SK-N-SH treated with all-trans-retinoic acid at 6 μM for 48 hours (cell line): ENCODE results near the gene METTL26.

Source experiments
- RARB ChIP-seq: fragments of 250-450 bp; sonication (Bioruptor Pico); IDR thresholded peaks from 2 replicates; pipeline ENCODE4 v1.8.0; 2021; ENCODE audit warnings: mild to moderate bottlenecking, moderate library complexity
- ZFP3 ChIP-seq: fragments of 250-450 bp; sonication (Bioruptor Pico); IDR thresholded peaks from 2 replicates; pipeline ENCODE4 v1.5.0; 2020; ENCODE audit warnings: mild to moderate bottlenecking, moderate library complexity
- ZFP30 ChIP-seq: fragments of 450-650 bp; formaldehyde crosslinking; IDR thresholded peaks from 2 replicates; pipeline ENCODE4 v1.5.0; 2022; ENCODE audit warnings: mild to moderate bottlenecking, moderate library complexity
- TF ChIP-seq, protein P1 (sequence below): fragments of 250-450 bp; sonication (Bioruptor Pico); IDR thresholded peaks from 2 replicates; pipeline ENCODE4 v1.5.1; 2020; ENCODE audit warnings: low read depth, mild to moderate bottlenecking, moderate library complexity
- TF ChIP-seq, protein P2 (sequence below): fragments of 250-450 bp; sonication (Bioruptor Pico); IDR thresholded peaks from 2 replicates; pipeline ENCODE4 v1.8.0; 2021; ENCODE audit warnings: low read depth, mild to moderate bottlenecking, moderate library complexity, borderline replicate concordance
- TF ChIP-seq, protein P3 (sequence below): fragments of 250-450 bp; sonication (Bioruptor Pico); IDR thresholded peaks from 2 replicates; pipeline ENCODE4 v1.8.0; 2020; ENCODE audit warnings: mild to moderate bottlenecking, moderate library complexity, borderline replicate concordance

GRCh38 chr16:626787-627453 lies 9.2 kb downstream of the METTL26 start:
- TF ChIP-seq, protein P1, sequence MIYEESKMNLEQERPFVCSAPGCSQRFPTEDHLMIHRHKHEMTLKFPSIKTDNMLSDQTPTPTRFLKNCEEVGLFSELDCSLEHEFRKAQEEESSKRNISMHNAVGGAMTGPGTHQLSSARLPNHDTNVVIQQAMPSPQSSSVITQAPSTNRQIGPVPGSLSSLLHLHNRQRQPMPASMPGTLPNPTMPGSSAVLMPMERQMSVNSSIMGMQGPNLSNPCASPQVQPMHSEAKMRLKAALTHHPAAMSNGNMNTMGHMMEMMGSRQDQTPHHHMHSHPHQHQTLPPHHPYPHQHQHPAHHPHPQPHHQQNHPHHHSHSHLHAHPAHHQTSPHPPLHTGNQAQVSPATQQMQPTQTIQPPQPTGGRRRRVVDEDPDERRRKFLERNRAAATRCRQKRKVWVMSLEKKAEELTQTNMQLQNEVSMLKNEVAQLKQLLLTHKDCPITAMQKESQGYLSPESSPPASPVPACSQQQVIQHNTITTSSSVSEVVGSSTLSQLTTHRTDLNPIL = no peak
- TF ChIP-seq, protein P2, sequence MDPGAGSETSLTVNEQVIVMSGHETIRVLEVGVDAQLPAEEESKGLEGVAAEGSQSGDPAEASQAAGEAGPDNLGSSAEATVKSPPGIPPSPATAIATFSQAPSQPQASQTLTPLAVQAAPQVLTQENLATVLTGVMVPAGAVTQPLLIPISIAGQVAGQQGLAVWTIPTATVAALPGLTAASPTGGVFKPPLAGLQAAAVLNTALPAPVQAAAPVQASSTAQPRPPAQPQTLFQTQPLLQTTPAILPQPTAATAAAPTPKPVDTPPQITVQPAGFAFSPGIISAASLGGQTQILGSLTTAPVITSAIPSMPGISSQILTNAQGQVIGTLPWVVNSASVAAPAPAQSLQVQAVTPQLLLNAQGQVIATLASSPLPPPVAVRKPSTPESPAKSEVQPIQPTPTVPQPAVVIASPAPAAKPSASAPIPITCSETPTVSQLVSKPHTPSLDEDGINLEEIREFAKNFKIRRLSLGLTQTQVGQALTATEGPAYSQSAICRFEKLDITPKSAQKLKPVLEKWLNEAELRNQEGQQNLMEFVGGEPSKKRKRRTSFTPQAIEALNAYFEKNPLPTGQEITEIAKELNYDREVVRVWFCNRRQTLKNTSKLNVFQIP (CRISPR knock-in tag) = no peak
- TF ChIP-seq, protein P3, sequence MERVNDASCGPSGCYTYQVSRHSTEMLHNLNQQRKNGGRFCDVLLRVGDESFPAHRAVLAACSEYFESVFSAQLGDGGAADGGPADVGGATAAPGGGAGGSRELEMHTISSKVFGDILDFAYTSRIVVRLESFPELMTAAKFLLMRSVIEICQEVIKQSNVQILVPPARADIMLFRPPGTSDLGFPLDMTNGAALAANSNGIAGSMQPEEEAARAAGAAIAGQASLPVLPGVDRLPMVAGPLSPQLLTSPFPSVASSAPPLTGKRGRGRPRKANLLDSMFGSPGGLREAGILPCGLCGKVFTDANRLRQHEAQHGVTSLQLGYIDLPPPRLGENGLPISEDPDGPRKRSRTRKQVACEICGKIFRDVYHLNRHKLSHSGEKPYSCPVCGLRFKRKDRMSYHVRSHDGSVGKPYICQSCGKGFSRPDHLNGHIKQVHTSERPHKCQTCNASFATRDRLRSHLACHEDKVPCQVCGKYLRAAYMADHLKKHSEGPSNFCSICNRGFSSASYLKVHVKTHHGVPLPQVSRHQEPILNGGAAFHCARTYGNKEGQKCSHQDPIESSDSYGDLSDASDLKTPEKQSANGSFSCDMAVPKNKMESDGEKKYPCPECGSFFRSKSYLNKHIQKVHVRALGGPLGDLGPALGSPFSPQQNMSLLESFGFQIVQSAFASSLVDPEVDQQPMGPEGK (CRISPR knock-in tag) = no peak
- no peak for TF ChIP-seq ZFP30
- TF ChIP-seq ZFP3 (CRISPR knock-in tag) = no peak
- TF ChIP-seq RARB (CRISPR knock-in tag) = no peak
